HL-60/S4 treated with phorbol 12-myristate 13-acetate at 8.2 ng/mL for 4 days and 3 days (cell line): ENCODE measurements around the gene TNPO1.

Experiments used
- in situ Hi-C: fragments of 300-500 bp; cut with MboI; formaldehyde crosslinking; loops from 2 replicates; pipeline ENCODE4 v1.15.0; 2022; ENCODE audit warnings: low sequenced_read_pairs

Gene TNPO1

GRCh38 chr5:72850113-72850512, 33.7 kb downstream of the TNPO1 start:
- in situ Hi-C loops: no loop called here

- in situ Hi-C loops: no loop called here
These were observed 35.9 kb downstream of the TNPO1 start for GRCh38 chr5:72852356-72852755.

- in situ Hi-C loops: no loop called here
These were observed 38.0 kb downstream of the TNPO1 start for GRCh38 chr5:72854419-72854818.

GRCh38 chr5:72855821-72856220, 39.4 kb downstream of the TNPO1 start:
- in situ Hi-C loops: no loop called here

- in situ Hi-C loops: no loop called here
These were observed 40.9 kb downstream of the TNPO1 start for GRCh38 chr5:72857396-72857795.

GRCh38 chr5:72859127-72859526, 42.7 kb downstream of the TNPO1 start:
- in situ Hi-C loops: no loop called here

- in situ Hi-C loops: no loop called here
These were observed 44.0 kb downstream of the TNPO1 start for GRCh38 chr5:72860499-72860898.

- in situ Hi-C loops: no loop called here
These were observed 55.0 kb downstream of the TNPO1 start for GRCh38 chr5:72871366-72872024.

- in situ Hi-C loops: no loop called here
These were observed 62.4 kb downstream of the TNPO1 start for GRCh38 chr5:72878854-72879253.

- in situ Hi-C loops: no loop called here
These were observed 66.5 kb downstream of the TNPO1 start for GRCh38 chr5:72882989-72883388.

GRCh38 chr5:72883850-72884249, 67.4 kb downstream of the TNPO1 start:
- in situ Hi-C loops: no loop called here

GRCh38 chr5:72884892-72885291, 68.4 kb downstream of the TNPO1 start:
- in situ Hi-C loops: no loop called here

GRCh38 chr5:72885824-72886223, 69.4 kb downstream of the TNPO1 start:
- in situ Hi-C loops: no loop called here

- in situ Hi-C loops: no loop called here
These were observed 72.1 kb downstream of the TNPO1 start for GRCh38 chr5:72888595-72888994.

GRCh38 chr5:72889324-72889723, 72.9 kb downstream of the TNPO1 start:
- in situ Hi-C loops: no loop called here

- in situ Hi-C loops: no loop called here
These were observed 76.4 kb downstream of the TNPO1 start for GRCh38 chr5:72892846-72893245.

GRCh38 chr5:72895758-72896157, 79.3 kb downstream of the TNPO1 start:
- in situ Hi-C loops: no loop called here

- in situ Hi-C loops: no loop called here
These were observed 90.3 kb downstream of the TNPO1 start for GRCh38 chr5:72906806-72907205.

GRCh38 chr5:72908664-72909063, 92.2 kb downstream of the TNPO1 start:
- in situ Hi-C loops: no loop called here

GRCh38 chr5:72917371-72917776, 100.9 kb downstream of the TNPO1 start:
- in situ Hi-C loops: no loop called here

GRCh38 chr5:72920690-72921502, 104.4 kb downstream of the TNPO1 start:
- in situ Hi-C loops: no loop called here

- in situ Hi-C loops: no loop called here
These were observed 105.4 kb downstream of the TNPO1 start for GRCh38 chr5:72921886-72922285.
